Endothelial cell of umbilical vein (primary cell): ENCODE results near the gene ABCC1. TPM values are rescaled to one million over a fixed set of nuclear protein-coding genes. Genes with fewer than 3 reads are reported as not detected.

ENCODE experiments used
- BruUV-seq: library from RNA; stranded (reverse); fragments of 400-500 nt; replicated peaks from 2 replicates; lab custom pipeline; 2021; lab: Mats Ljungman, UMichigan
- CTCF ChIA-PET: fragments of 300-600, 350-600 bp; sonication (Branson Sonifier 250); formaldehyde crosslinking; loops from one replicate; lab custom pipeline; 2021; ENCODE audit warnings: antibody characterized with exemption, inconsistent platforms; lab: Charles Lee
- POLR2A ChIA-PET: fragments of 300-600, 350-600 bp; sonication (Branson Sonifier 250); formaldehyde crosslinking; loops from one replicate; lab custom pipeline; 2021; ENCODE audit warnings: antibody characterized with exemption, inconsistent platforms; lab: Charles Lee
- DNase-seq: peaks from one replicate; pipeline ENCODE4 v3.0.0-alpha.2; 2011; ENCODE audit warnings: low read depth, low spot score
- FAIRE-seq: peaks from 2 replicates; lab custom pipeline; 2011; peaks lifted over from hg19 to GRCh38; lab: Jason Lieb, UNC
- H2AFZ ChIP-seq: 2 replicates; pipeline ENCODE4 v1.6.0; 2012; ENCODE audit warnings: low read depth, low read length, control low read depth, inconsistent platforms
- H3K27ac ChIP-seq: 2 replicates; pipeline ENCODE4 v1.5.1; 2011; ENCODE audit warnings: low read depth, mild to moderate bottlenecking, control low read depth, low read length, moderate library complexity; ENCODE audit not compliant: insufficient read depth
- H3K27me3 ChIP-seq, 2 experiments: 2 replicates each; pipeline versions ENCODE4 v1.6.0 to v1.6.1; 2011; ENCODE audit warnings: low read length in 2 of 2, mixed read lengths in 1 of 2; ENCODE audit not compliant: control insufficient read depth in 2 of 2, insufficient read depth in 2 of 2
- H3K36me3 ChIP-seq, 2 experiments: 2 replicates in 1 of 2; 3 replicates in 1 of 2; pipeline ENCODE4 v1.5.1; 2011; ENCODE audit warnings: low read length in 2 of 2, mild to moderate bottlenecking in 1 of 2, moderate library complexity in 1 of 2; ENCODE audit not compliant: control insufficient read depth in 2 of 2, insufficient read depth in 2 of 2; ENCODE audit errors: extremely low read depth in 1 of 2
- H3K4me1 ChIP-seq: 3 replicates; pipeline ENCODE4 v1.5.1; 2011; ENCODE audit warnings: mild to moderate bottlenecking, low read length; ENCODE audit not compliant: control insufficient read depth, insufficient read depth; ENCODE audit errors: extremely low read depth
- H3K4me2 ChIP-seq: 2 replicates; pipeline ENCODE4 v1.6.1; 2011; ENCODE audit warnings: low read length, control low read depth, mixed read lengths; ENCODE audit not compliant: insufficient read depth
- H3K4me3 ChIP-seq, 3 experiments: fragments of 200-600 bp in 1 of 3; sonication (generic), shearing (Covaris generic) in 1 of 3; replicated peaks in 1 of 3; 2 replicates each; pipeline ENCODE4 v1.5.1; 2011 to 2016; ENCODE audit warnings: control low read depth in 3 of 3, low read length in 3 of 3, mild to moderate bottlenecking in 2 of 3, inconsistent platforms in 1 of 3, low read depth in 1 of 3, moderate library complexity in 1 of 3; ENCODE audit not compliant: insufficient read depth in 1 of 3
- H3K79me2 ChIP-seq: 2 replicates; pipeline ENCODE4 v1.6.0; 2012; ENCODE audit warnings: low read length, inconsistent platforms; ENCODE audit not compliant: control insufficient read depth, insufficient read depth
- H3K9ac ChIP-seq: replicated peaks from 2 replicates; pipeline ENCODE3; 2011; ENCODE audit warnings: low read length, control low read depth; ENCODE audit not compliant: insufficient read depth; ENCODE audit errors: extremely low read depth
- H3K9me1 ChIP-seq: replicated peaks from 3 replicates; pipeline ENCODE4 v1.6.0; 2011; ENCODE audit warnings: mild to moderate bottlenecking, low read length; ENCODE audit not compliant: control insufficient read depth, insufficient read depth; ENCODE audit errors: extremely low read depth
- H3K9me3 ChIP-seq: replicated peaks from 2 replicates; pipeline ENCODE4 v1.5.1; 2012; ENCODE audit warnings: low read length, inconsistent platforms; ENCODE audit not compliant: control insufficient read depth, insufficient read depth
- H4K20me1 ChIP-seq: replicated peaks from 2 replicates; pipeline ENCODE3; 2011; ENCODE audit warnings: mild to moderate bottlenecking, low read length; ENCODE audit not compliant: control insufficient read depth, insufficient read depth; ENCODE audit errors: extremely low read depth
- EZH2 ChIP-seq: IDR thresholded peaks from 2 replicates; pipeline ENCODE4 v1.6.1; 2012; ENCODE audit warnings: borderline replicate concordance, low read depth, mild to moderate bottlenecking, moderate library complexity, low read length, inconsistent platforms; ENCODE audit not compliant: severe bottlenecking
- FOS ChIP-seq: IDR thresholded peaks from 2 replicates; pipeline ENCODE4 v1.6.1; 2011; ENCODE audit warnings: mild to moderate bottlenecking, low read length, moderate library complexity, borderline replicate concordance; ENCODE audit not compliant: insufficient read depth
- GATA2 ChIP-seq: IDR thresholded peaks from 2 replicates; pipeline ENCODE4 v1.7.0; 2011; ENCODE audit warnings: low read depth, mild to moderate bottlenecking, moderate library complexity, mixed read lengths, low read length; ENCODE audit not compliant: insufficient read length, insufficient read depth
- JUN ChIP-seq: IDR thresholded peaks from 2 replicates; pipeline ENCODE4 v1.6.1; 2011; ENCODE audit warnings: borderline replicate concordance, low read depth; ENCODE audit not compliant: insufficient read length, insufficient read depth
- MYC ChIP-seq: IDR thresholded peaks from one replicate; pipeline ENCODE4 v1.6.1; 2011; ENCODE audit warnings: mild to moderate bottlenecking, low read depth, low read length
- POLR2A ChIP-seq: IDR thresholded peaks from 2 replicates; pipeline ENCODE4 v1.6.1; 2012; ENCODE audit warnings: low read depth, mild to moderate bottlenecking, control low read depth, low read length
- POLR2AphosphoS5 ChIP-seq: IDR thresholded peaks from 2 replicates; pipeline ENCODE4 v1.6.1; 2012; ENCODE audit warnings: low read depth, mild to moderate bottlenecking, control low read depth, low read length, moderate library complexity; ENCODE audit not compliant: insufficient read depth
- dilution Hi-C: fragments of 300-500 bp; cut with MboI; formaldehyde crosslinking; loops from one replicate; pipeline ENCODE4 v1.15.0; 2019; ENCODE audit warnings: low sequenced_read_pairs; ENCODE audit not compliant: extremely low pct_ligation_motif_present
- intact Hi-C: fragments of 100-400 bp; cut with micrococcal nuclease; formaldehyde crosslinking; loops from one replicate; pipeline ENCODE4 v1.10.0; 2022
- polyA plus RNA-seq, 4 experiments: library from polyadenylated mRNA; depleted of rRNA in 3 of 4; stranded (reverse) in 3 of 4; unstranded in 1 of 4; fragments of >200 nt; gene quantifications; 2 replicates each; pipeline versions ENCODE4 v1.2.1 to v1.2.3, GENCODE V29; 2011 to 2012; ENCODE audit warnings: missing spikeins in 1 of 4
- total RNA-seq: library from RNA; stranded (reverse); gene quantifications from 2 replicates; pipeline ENCODE4 v1.2.3, GENCODE V29; 2021
- TF ChIP-seq, protein P1 (sequence below): IDR thresholded peaks from 2 replicates; pipeline ENCODE4 v1.6.1; 2011; ENCODE audit not compliant: insufficient read depth, insufficient read length
- TF ChIP-seq, protein P2 (sequence below), 2 donors: IDR thresholded peaks; 1 replicate in 1 of 2; 2 replicates in 1 of 2; pipeline ENCODE4 v1.5.1; 2011; ENCODE audit warnings: low read length in 2 of 2, mild to moderate bottlenecking in 2 of 2, moderate library complexity in 2 of 2, control low read depth in 1 of 2, inconsistent platforms in 1 of 2, low read depth in 1 of 2; ENCODE audit not compliant: insufficient read depth in 1 of 2; ENCODE audit errors: extremely low read depth in 1 of 2

ABCC1 gene
- total and polyA plus RNA-seq, 2 donors (not counting 3 experiments of a cell fraction or from before 2014, with no cell fraction given): 46.1 to 89.2 TPM

DNA sequence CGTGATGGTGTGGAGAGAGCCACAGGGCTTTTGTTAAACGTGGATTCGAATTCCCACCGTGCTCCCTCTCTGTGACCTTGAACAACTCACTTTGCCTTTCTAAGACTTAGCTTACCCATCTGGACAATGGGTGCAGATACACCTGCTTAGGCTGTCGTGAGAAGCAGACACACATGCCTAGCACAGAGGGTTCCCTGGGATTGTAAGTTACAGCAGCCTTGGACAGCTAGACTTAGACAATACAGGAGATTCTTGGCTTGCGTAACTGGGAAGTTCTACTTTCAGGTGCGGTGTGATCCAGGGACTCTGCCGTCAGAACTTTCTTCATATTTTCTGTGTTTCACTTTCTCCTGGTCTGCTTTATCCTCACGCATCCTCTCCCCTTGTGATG, 127.0 kb downstream of the ABCC1 start:
- DNase-seq: no peak
- H3K27ac ChIP-seq: no peak overlapping the region
- ChIA-PET POLR2A (no interaction called here), CTCF (interaction anchor here (1.0 to 1.7 kb wide), 3 partner anchors 15 to 202 kb away, joined by 3 to 6 read pairs (median 3); no protein-coding TSS in a partner anchor)
- no peak overlapping the region for H3K4me2 ChIP-seq
- H3K9me3 ChIP-seq: no peaks in the 10 kb centered on the region
- no TSS peak for BruUV-seq
- no peaks in the 10 kb centered on the region for H3K4me1 ChIP-seq
- no peak for FAIRE-seq
- TF ChIP-seq FOS: no peak
- TF ChIP-seq JUN: no peak
- no peak for TF ChIP-seq EZH2
- no peak for TF ChIP-seq MYC
- TF ChIP-seq POLR2A: no peak
- TF ChIP-seq POLR2AphosphoS5: no peak
- TF ChIP-seq, protein P1, sequence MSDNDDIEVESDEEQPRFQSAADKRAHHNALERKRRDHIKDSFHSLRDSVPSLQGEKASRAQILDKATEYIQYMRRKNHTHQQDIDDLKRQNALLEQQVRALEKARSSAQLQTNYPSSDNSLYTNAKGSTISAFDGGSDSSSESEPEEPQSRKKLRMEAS: no peak
- TF ChIP-seq, protein P2, sequence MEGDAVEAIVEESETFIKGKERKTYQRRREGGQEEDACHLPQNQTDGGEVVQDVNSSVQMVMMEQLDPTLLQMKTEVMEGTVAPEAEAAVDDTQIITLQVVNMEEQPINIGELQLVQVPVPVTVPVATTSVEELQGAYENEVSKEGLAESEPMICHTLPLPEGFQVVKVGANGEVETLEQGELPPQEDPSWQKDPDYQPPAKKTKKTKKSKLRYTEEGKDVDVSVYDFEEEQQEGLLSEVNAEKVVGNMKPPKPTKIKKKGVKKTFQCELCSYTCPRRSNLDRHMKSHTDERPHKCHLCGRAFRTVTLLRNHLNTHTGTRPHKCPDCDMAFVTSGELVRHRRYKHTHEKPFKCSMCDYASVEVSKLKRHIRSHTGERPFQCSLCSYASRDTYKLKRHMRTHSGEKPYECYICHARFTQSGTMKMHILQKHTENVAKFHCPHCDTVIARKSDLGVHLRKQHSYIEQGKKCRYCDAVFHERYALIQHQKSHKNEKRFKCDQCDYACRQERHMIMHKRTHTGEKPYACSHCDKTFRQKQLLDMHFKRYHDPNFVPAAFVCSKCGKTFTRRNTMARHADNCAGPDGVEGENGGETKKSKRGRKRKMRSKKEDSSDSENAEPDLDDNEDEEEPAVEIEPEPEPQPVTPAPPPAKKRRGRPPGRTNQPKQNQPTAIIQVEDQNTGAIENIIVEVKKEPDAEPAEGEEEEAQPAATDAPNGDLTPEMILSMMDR (IDR thresholded peaks at IDR 0.05; ENCODE audit: extremely low read depth in 1 of 2, insufficient read depth in 1 of 2, low read depth in 1 of 2, low read length in 2 of 2): no peak
- TF ChIP-seq GATA2: no peak
- H2AFZ ChIP-seq: no peak overlapping the region
- no peaks in the 10 kb centered on the region for H3K79me2 ChIP-seq
- no peaks in the 10 kb centered on the region for H3K27me3 ChIP-seq
- peaks cover 13 to 44% of the 10 kb centered on the region in 2 experiments for H3K36me3 ChIP-seq
- H3K9ac ChIP-seq: no peak overlapping the region
- H4K20me1 ChIP-seq: no peaks in the 10 kb centered on the region
- no peak overlapping the region for H3K4me3 ChIP-seq
- H3K9me1 ChIP-seq: no peaks in the 10 kb centered on the region
- dilution Hi-C loops (no loop called here), intact Hi-C loops (no loop called here)
